ENCODE measurements around the gene OR10T2.

DNA sequence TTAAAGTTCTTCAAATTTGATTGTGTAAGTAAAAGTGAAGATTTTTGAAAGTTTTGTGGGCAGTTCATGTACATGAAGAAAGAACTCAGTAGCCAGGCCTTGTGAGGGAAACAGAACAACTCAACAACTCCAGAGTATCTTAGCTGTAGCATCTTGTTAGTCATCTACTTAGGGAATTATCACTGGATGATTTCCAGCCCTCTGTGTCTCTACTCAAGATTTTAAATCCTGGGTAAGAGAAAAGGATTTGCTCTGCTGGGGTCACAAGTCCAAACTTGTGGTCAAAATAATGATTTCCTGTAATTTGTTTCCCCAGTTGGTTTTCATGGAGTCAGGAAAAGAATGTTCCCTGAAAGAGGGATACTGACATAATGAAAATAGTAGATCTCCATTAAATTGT, 8.2 kb downstream of the OR10T2 start:
- TF ChIP-seq, protein P1, sequence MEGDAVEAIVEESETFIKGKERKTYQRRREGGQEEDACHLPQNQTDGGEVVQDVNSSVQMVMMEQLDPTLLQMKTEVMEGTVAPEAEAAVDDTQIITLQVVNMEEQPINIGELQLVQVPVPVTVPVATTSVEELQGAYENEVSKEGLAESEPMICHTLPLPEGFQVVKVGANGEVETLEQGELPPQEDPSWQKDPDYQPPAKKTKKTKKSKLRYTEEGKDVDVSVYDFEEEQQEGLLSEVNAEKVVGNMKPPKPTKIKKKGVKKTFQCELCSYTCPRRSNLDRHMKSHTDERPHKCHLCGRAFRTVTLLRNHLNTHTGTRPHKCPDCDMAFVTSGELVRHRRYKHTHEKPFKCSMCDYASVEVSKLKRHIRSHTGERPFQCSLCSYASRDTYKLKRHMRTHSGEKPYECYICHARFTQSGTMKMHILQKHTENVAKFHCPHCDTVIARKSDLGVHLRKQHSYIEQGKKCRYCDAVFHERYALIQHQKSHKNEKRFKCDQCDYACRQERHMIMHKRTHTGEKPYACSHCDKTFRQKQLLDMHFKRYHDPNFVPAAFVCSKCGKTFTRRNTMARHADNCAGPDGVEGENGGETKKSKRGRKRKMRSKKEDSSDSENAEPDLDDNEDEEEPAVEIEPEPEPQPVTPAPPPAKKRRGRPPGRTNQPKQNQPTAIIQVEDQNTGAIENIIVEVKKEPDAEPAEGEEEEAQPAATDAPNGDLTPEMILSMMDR (IDR thresholded peaks at IDR 0.05 in 8 of 11, conservative IDR thresholded peaks at IDR 0.05 in 3 of 11): no peak
- TF ChIP-seq POLR2A (IDR thresholded peaks at IDR 0.05) (no peak), POLR2AphosphoS5 (IDR thresholded peaks at IDR 0.05) (no peak)

Measured in spleen (tissue), 7 donors.